LoVo (cell line): ENCODE data around the gene GLB1L.

ENCODE experiments used
- DNase-seq: peaks from one replicate; pipeline ENCODE4 v3.0.0-alpha.2; 2016; ENCODE audit warnings: low spot score

Gene GLB1L

DNA sequence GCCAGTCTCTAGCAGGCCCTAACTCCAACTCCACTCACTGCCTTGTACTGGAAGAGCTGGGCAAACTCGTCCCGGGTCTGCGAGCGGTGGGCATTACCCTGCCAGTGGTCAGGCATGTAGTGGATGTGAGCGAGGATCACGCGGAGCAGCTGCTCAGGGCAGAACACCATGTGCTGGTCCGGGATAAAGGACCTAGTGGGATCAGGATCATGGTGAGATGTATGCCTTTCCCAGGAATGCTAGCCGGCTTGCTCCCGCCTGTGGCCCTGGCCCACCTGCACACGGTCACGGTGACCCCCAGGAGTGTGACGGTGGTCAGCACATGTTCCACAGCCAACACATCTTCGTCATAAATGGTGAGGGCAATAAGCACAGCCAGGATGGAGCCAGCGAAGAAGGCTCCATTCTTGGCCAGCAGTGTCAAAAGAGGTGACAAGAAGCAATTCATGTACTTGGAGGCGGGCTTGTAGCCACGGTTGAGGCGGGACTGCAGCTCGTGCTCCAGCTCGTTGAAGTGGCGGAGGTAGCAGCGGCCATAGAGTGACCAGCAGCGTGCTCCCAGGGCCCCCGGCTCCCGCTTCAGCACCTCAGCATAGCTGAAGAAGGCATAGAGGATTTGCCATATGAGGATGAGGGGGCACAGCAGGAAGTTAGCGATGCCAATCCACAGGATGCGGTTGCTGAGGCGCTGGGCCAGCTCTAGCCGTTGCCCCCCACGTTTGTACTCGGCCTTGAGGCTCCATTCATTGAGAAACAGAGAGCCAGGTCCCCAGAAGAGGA lies 21.2 kb downstream of the GLB1L start:
- DNase-seq = no peak

DNA sequence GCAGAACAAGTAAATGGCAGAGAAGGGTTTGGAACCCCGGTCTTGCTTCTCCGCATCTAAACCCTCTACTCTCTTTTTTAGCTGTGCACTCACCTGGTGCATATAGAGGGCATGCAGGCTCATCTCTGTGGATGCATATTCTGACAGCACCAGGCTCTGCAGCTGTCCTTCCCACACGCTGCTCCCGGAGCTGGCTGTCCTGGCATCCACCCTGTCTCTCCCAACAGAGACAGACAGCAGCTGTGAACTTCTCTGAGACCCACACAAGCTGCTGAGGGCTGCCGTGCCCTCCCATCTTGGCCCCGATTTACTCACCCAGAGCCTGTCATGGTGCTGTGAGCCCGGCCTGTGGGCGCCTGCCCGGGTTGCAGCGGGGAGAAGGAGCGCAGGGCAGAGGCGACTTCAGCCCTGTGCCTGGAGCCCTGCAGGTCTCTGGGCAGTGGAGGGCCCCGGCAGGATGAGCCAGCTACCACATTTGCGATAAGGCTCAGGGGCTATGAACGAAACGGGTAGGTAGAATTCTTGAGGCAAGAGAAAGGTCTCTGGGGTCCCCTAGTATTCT lies 23.2 kb downstream of the GLB1L start:
- DNase-seq = no peak

DNA sequence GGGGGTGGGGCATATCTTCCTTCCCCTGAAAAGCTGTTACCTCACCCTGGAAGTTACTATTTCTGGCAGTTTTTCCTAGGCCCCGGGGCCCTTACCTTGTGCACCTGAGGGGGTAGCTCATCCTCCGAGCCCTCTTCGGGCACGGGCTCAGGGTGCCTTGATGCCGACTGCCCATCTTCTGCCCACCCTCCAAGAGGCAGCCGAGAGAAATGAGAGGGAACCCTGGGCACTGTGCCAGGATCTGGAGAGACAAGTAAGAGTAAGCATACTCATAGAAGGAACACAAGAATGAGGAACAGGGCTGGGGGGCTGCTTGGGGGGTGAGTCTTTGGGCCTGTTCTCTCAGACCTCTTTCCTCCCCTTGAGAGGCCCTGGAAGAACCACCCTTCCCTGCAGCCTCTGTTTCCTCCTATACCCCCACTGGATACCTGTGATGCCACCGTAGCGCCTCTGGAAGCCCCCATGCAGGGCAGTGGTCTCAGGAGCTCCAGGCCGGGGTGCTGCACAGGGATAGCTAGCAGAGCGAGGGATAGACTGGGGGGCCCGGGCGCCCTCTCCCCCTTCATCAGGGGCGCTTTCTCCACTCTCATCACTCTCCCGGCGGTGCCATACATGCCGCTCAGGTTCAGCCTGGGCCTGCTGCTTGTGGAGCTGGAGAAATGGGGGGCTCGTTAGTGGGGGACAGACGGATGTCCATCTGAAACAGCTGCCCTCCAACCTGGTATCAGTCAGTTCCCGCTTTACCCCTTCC lies 24.4 kb downstream of the GLB1L start:
- no peak for DNase-seq

- no peak for DNase-seq
Measured at GRCh38 chr2:219219784-219220532, 25.3 kb downstream of the GLB1L start.

DNA sequence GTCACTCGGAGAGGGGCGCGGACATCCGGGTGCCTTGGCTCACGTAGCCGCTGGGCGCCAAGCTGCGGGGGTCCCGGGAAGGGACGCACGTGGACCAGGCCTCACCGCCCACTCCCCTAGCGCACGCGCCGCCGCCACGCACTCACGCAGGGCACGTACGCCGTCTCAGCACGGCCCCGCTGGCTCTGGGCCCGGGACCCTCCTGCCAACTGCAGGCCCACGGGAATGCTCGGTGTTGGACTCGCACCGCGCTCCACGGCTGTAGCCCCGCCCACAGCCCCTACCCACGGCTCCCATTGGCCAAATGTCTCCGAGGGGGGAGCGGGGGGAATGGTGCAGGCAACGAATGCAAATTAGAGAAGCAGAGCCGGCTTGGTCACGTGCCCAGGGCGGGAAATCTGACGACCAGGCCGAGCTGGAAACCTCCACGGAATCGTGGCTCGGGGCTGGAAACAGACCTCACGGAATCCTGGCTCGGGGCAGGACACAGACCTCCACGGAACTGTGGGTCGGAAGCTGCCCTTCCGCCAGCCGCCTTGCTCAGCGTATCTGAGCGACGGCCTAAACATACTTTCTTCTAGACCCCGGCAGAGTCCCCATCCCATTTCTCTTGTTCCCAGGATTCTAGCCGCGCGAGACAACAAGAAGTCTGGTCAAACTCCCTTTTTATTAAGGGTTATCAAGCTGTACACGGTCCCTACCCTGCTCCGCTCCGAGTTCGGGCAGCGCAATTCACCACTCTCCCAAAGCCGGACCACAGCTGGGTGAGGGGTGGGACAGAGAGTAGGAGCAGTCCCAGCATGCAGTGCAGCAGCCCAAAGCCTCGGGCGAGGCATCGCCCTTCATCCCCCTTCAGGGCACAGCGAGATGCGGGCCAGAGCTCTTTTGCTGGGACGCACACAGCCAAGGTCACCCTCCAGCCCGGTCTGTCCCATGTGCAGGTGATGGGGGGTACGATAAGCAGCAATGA lies 26.2 kb downstream of the GLB1L start, which contains the start of gene ABCB6:
Gene ABCB6, minus strand, starts transcription at position 227 of the 970 bp plus-strand sequence. CDS start 285 bp downstream, outside the sequence.
- no peak for DNase-seq

- DNase-seq = no peak
Measured at GRCh38 chr2:219218217-219218731, 27.0 kb downstream of the GLB1L start.

GRCh38 chr2:219216535-219216915 lies 28.7 kb downstream of the GLB1L start:
- DNase-seq = no peak

DNA sequence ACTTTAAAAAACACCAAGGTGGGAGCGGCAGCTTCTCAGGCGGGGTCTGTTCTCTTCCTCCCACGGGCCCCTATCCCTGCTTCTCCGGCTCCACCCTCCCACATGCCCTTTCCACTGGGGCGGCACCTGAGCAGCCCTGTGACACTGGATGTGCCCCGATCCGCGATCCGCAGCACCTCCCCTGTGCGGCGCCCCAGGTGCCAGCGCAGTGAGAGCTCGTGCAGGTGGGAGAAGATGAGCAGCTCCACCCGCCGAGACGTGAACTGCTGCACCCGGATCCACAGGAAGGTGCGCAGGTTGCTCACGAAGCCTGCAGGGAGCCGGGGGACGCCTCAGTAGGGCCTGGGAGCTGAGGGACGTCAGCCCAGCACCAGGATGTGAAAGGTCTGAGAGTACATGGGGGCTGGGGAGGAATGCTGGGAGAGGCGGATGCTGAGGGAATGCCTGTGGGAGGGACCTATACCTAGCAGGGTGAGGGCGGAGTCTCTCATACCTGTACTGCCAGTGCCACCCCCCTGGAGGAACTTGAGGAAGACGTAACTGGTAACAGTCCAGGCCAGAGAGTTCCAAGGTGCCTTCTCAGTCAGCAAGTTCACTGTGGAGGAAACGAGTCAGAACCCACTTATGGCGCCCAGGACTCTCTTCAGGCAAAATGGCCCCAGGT lies 29.2 kb downstream of the GLB1L start:
- DNase-seq = no peak

DNA sequence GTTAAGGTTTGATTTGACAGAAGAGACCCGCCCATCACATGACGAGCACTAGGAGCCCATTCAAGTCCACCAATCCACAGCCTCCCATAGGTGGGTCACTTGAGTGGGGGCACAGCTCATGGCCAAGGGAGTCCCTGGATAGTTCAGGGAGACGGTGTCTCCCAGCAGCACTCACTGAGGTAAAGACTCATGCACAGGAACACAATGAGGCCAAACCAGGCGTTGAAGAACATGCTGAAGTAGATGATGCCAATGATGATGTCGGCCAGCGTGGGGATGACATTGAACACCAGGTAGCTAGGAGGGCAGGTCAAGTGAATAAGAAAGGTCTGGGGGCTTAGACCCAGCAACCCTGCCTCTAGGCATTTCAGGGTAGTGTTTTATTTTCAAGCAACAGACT lies 30.5 kb downstream of the GLB1L start:
- DNase-seq = no peak

DNA sequence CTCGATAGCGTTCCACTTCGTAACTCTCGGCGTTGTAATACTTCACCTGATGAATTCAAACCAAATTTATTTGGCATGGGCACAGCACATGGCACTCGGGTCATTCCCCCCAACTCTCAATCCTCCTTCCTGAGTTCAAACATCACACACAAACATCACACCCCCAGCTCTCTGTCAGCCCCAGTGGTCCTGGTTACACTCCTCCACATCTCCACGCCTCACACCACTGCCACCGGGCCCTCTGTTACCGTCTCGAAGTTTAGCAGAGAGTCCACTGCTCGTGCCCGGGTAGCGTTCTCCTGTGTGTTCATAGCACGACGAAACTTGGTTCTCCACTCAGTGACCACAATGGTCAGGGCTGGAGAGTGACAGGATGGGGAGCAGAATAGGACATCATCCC lies 31.1 kb downstream of the GLB1L start:
- DNase-seq = no peak

- DNase-seq = no peak
Measured at GRCh38 chr2:219213486-219214071, 31.7 kb downstream of the GLB1L start.

GRCh38 chr2:219213026-219213415 lies 32.2 kb downstream of the GLB1L start:
- no peak for DNase-seq

GRCh38 chr2:219210886-219211362 lies 34.3 kb downstream of the GLB1L start:
- no peak for DNase-seq

DNA sequence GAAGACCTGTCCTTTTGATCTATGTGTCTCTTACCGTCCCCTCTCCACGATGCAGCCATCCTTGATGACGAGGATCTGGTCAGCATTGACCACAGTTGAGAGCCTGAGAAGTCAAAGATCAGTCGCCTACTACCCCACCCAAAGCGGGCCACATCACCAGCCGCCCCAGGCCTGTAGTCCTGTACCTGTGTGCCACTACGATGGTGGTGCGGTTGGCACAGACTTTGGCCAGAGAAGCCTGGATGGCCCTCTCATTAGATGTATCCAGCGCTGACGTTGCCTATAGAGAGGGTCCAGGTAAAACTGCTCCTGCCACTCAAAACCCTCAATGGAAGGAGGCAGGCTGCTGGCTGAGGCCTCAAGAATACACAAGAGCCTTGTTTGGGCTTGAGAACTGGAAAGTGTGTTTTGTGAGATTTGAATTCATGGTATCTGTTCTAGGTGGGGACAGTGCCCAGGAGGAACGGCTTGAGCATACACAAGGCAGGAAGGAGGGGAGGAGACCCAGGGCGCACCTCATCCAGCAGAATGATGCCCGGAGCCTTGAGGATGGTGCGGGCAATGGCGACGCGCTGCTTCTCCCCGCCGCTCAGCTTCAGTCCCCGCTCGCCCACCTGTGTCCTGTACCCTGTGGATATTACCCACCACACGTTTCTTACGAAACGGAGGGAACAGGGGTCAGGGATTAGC lies 34.9 kb downstream of the GLB1L start:
- DNase-seq = no peak

GRCh38 chr2:219209236-219210195 lies 35.7 kb downstream of the GLB1L start:
- DNase-seq = no peak

GRCh38 chr2:219207884-219208740 lies 37.1 kb downstream of the GLB1L start:
- DNase-seq = no peak
